ENCODE data around the gene ALOX5AP.

Gene ALOX5AP

DNA sequence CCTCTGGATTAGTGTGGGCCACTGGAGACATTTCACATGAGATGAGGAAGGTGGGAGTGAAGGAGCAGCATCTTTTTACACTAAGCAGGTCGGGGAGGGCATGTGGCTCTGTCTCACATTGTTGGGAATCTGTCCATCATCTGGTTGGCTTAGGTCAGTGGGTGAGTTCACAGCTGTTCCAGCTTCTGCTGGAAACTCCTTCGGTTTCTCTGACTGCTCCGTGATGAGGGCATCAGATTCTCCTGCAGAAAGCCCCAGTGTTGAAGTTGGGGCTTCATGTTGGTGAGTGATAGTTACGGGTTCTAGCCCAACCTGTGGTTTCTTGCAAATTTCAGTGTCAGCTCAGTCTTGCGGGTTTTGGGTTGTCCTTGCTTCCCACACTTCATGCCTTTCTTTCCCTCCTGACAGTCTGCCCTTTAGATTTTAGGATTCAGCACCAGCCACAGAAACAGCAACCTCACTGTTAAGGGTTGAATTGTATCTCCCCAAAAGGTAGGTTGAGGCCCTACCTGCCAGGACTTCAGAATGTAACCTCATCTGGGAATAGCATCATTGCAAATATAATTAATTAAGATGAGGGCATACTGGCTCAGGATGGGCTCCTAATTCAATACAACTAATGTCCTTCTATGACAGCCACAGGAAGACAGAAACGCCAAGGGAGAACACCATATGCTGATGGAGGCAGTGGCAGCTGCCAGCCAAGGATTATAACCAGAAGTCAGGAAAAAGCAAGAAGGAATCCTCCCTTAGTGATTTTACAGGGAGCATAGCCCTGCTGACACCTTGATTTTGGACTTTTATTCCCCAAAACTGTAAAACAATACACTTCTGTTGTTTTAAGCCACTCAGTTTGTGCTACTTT lies 7.6 kb upstream of the ALOX5AP start:
- TF ChIP-seq, protein P1, sequence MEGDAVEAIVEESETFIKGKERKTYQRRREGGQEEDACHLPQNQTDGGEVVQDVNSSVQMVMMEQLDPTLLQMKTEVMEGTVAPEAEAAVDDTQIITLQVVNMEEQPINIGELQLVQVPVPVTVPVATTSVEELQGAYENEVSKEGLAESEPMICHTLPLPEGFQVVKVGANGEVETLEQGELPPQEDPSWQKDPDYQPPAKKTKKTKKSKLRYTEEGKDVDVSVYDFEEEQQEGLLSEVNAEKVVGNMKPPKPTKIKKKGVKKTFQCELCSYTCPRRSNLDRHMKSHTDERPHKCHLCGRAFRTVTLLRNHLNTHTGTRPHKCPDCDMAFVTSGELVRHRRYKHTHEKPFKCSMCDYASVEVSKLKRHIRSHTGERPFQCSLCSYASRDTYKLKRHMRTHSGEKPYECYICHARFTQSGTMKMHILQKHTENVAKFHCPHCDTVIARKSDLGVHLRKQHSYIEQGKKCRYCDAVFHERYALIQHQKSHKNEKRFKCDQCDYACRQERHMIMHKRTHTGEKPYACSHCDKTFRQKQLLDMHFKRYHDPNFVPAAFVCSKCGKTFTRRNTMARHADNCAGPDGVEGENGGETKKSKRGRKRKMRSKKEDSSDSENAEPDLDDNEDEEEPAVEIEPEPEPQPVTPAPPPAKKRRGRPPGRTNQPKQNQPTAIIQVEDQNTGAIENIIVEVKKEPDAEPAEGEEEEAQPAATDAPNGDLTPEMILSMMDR (IDR thresholded peaks at IDR 0.05; ENCODE audit: insufficient read depth, low read depth, low read length, missing control alignments) = no peak
- H3K4me3 ChIP-seq (ENCODE audit: low read depth, low read length) = no peak overlapping the region
- DNase-seq (ENCODE audit: low read depth) = no peak

DNA sequence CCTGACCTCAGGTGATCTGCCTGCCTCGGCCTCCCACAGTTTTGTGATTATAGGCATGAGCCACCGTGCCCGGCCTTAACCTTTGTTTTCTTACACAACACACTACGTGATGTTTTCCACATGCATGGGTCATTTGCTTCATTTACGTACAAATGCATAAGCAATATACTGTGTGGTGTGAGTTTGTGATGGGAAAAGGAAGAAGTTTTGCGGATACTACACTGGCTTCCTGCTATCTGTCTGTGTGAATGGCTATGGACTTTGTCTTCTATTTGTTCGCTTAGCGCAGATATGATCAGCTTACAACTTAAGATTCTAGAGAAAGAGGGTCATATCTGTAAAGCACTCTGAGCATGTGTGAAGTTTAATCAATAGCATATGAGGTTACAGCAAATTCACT lies 5.5 kb upstream of the ALOX5AP start:
- H3K4me3 ChIP-seq (ENCODE audit: low read depth, low read length) = no peak overlapping the region
- DNase-seq (ENCODE audit: low read depth) = no peak
- TF ChIP-seq, protein P1 (IDR thresholded peaks at IDR 0.05; ENCODE audit: insufficient read depth, low read depth, low read length, missing control alignments) = no peak

DNA sequence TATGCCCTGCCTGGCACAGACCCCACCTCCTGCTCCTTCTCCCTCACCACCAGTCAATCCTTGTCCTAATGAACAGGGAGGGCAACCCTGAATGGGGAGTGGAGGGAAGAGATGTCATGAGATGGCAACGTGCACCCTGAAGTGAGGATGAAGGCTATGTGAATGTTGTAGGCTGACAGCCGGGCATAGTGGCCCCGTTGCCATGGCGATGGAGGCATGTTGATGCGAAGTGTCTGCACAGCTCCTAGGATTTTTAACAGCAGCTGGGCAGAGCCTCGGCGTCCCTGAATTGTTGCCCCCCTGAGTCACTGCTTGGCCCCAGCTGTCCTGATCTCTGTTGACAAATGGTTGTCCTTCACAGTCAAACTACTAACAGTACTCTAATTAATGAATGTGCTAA lies 4.8 kb upstream of the ALOX5AP start:
- TF ChIP-seq, protein P1 (IDR thresholded peaks at IDR 0.05; ENCODE audit: insufficient read depth, low read depth, low read length, missing control alignments) = no peak
- H3K4me3 ChIP-seq (ENCODE audit: low read depth, low read length) = no peak overlapping the region
- no peak for DNase-seq (ENCODE audit: low read depth)

DNA sequence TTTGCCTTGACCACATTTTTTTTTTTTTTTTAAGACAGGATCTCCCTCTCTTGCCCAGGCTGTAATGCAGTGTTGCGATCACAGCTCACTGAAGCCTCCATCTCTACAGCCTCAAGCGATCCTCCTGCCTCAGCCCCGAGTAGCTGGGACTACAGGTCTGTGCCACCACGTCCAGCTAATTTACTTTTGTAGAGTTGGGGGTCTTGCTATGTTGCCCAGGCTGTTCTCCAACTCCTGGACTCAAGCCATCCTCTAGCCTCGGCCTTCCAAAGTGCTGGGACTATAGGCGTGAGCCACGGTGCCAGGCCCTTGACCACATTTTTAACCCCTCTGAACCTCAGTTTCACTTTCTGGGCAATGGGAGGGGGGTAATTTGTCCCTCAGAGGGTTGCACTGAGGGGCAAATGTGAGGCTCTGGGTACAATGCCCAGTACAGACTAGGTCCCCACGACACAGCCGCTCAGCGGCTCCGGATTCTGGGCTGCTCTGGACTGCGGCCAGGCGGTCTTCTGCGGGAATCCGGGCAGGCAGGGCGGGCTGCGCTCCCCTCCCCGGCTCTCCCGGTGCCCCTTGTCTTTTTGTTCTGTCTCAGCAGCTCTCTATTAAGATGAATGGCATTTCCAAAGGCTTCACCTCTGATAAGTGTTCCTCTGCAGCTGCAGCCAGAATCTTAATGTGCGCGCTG lies 3.8 kb upstream of the ALOX5AP start:
- no peak overlapping the region for H3K4me3 ChIP-seq (ENCODE audit: low read depth, low read length)
- DNase-seq (ENCODE audit: low read depth) = no peak
- TF ChIP-seq, protein P1 (IDR thresholded peaks at IDR 0.05; ENCODE audit: insufficient read depth, low read depth, low read length, missing control alignments) = no peak

DNA sequence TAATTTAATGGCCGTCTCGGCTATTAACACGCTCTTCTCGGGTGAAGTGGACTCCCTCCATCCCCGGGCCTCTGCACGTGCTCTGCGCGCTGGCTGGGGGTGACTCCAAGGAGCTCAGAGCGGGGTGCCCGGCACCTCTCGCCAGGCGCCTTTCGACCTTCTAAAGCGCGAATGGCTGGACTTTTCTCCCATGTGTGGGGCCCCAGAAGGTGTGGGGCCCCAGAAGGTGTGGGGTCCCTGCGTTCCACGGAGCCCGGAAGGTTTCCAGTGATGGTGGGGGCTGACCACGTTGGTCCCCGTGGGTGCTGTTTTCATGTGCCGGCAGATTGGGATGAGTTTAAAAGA lies 3.3 kb upstream of the ALOX5AP start:
- TF ChIP-seq, protein P1 (IDR thresholded peaks at IDR 0.05; ENCODE audit: insufficient read depth, low read depth, low read length, missing control alignments) = no peak
- no peak for DNase-seq (ENCODE audit: low read depth)
- H3K4me3 ChIP-seq (ENCODE audit: low read depth, low read length) = no peak overlapping the region

DNA sequence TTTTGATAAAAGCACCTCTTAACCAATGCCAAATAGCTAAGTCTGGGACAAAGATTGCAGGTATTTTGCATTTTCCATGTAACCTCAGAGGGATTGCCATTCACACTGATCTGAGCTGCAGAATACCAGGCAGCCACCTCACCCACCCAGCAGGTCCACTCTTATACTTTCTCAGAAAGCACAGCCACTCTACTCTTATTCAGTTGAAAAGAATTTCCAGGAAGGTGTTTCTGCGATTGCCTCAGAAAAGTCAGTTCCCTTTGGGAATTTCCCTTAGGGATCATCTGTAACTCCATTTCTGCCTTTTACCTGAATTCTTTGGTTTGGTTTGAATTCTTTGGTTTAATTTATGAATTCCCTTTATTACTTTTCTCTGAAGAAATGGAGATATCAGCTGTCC lies 904 bp upstream of the ALOX5AP start:
- no peak overlapping the region for H3K4me3 ChIP-seq (ENCODE audit: low read depth, low read length)
- TF ChIP-seq, protein P1 (IDR thresholded peaks at IDR 0.05; ENCODE audit: insufficient read depth, low read depth, low read length, missing control alignments) = no peak
- no peak for DNase-seq (ENCODE audit: low read depth)
